GM11168 (cell line): ENCODE measurements around the gene RACGAP1.
"Not testable (repeated sequence)": the region's sequence is repeated elsewhere in the genome, so short reads cannot be mapped to it uniquely, and the experiment has no call there.

Experiments
- in situ Hi-C: fragments of 300-500 bp; cut with MboI; formaldehyde crosslinking; loops from one replicate; pipeline ENCODE4 v1.12.0; 2022; ENCODE audit warnings: low sequenced_read_pairs; ENCODE audit not compliant: unreplicated experiment

The RACGAP1 gene

GRCh38 chr12:50038336-50038735, 13.0 kb upstream of the RACGAP1 start:
- in situ Hi-C loops: no loop called here

GRCh38 chr12:50032854-50033581, 7.7 kb upstream of the RACGAP1 start:
- in situ Hi-C loops: no loop called here

GRCh38 chr12:50032515-50032853, 7.2 kb upstream of the RACGAP1 start:
- in situ Hi-C loops: no loop called here

- in situ Hi-C loops: not testable (repeated sequence)
These were observed 5.2 kb upstream of the RACGAP1 start for GRCh38 chr12:50030449-50030848.

- in situ Hi-C loops: no loop called here
These were observed 1.4 kb upstream of the RACGAP1 start for GRCh38 chr12:50026691-50027090.

GRCh38 chr12:50024805-50025186, 498 bp downstream of the RACGAP1 start:
- in situ Hi-C loops: no loop called here

- in situ Hi-C loops: no loop called here
These were observed 1.1 kb downstream of the RACGAP1 start for GRCh38 chr12:50024227-50024626.

GRCh38 chr12:50022903-50023302, 2.4 kb downstream of the RACGAP1 start:
- in situ Hi-C loops: no loop called here

- in situ Hi-C loops: no loop called here
These were observed 4.3 kb downstream of the RACGAP1 start for GRCh38 chr12:50021031-50021430.

GRCh38 chr12:50019524-50019923, 5.8 kb downstream of the RACGAP1 start:
- in situ Hi-C loops: no loop called here

GRCh38 chr12:50018968-50019367, 6.3 kb downstream of the RACGAP1 start:
- in situ Hi-C loops: no loop called here

GRCh38 chr12:50018154-50018553, 7.1 kb downstream of the RACGAP1 start:
- in situ Hi-C loops: no loop called here

- in situ Hi-C loops: no loop called here
These were observed 7.7 kb downstream of the RACGAP1 start for GRCh38 chr12:50017641-50018040.

GRCh38 chr12:50016501-50017475, 8.5 kb downstream of the RACGAP1 start:
- in situ Hi-C loops: no loop called here

- in situ Hi-C loops: no loop called here
These were observed 11.0 kb downstream of the RACGAP1 start for GRCh38 chr12:50014342-50014741.

- in situ Hi-C loops: no loop called here
These were observed 11.7 kb downstream of the RACGAP1 start for GRCh38 chr12:50013361-50014147.

- in situ Hi-C loops: no loop called here
These were observed 18.4 kb downstream of the RACGAP1 start for GRCh38 chr12:50006754-50007442.

- in situ Hi-C loops: no loop called here
These were observed 19.0 kb downstream of the RACGAP1 start for GRCh38 chr12:50006280-50006679.

GRCh38 chr12:50005175-50005574, 20.1 kb downstream of the RACGAP1 start:
- in situ Hi-C loops: no loop called here

- in situ Hi-C loops: no loop called here
These were observed 20.6 kb downstream of the RACGAP1 start for GRCh38 chr12:50004696-50005095.
